SU-DHL-6 (cell line): ENCODE measurements around the gene KATNAL1.

Experiments
- H2AFZ ChIP-seq: fragments of 200-600 bp; sonication (generic); 2 replicates; pipeline ENCODE4 v1.6.1; 2014; ENCODE audit warnings: low read depth, mild to moderate bottlenecking, moderate library complexity, mixed read lengths, antibody characterized with exemption, low read length; ENCODE audit not compliant: severe bottlenecking
- H3F3A ChIP-seq: fragments of 200-600 bp; shearing (Covaris generic); 2 replicates; pipeline ENCODE4 v1.6.0; 2016; ENCODE audit warnings: antibody characterized with exemption, mild to moderate bottlenecking; ENCODE audit not compliant: insufficient read depth
- H3K27ac ChIP-seq: fragments of 200-600 bp; sonication (generic); 2 replicates; pipeline ENCODE4 v1.5.1; 2016; ENCODE audit warnings: low read depth, mild to moderate bottlenecking, low read length, moderate library complexity, mixed read lengths
- H3K27me3 ChIP-seq: fragments of 200-600 bp; sonication (generic), shearing (Covaris generic); 2 replicates; pipeline ENCODE4 v1.6.0; 2014; ENCODE audit warnings: mild to moderate bottlenecking, low read length
- H3K36me3 ChIP-seq: fragments of 200-600 bp; sonication (generic); 2 replicates; pipeline ENCODE4 v1.6.1; 2014; ENCODE audit warnings: mild to moderate bottlenecking, low read length, mixed read lengths
- H3K4me2 ChIP-seq: fragments of 300-600, 200-600 bp; shearing (Covaris generic), sonication (generic); 2 replicates; pipeline ENCODE4 v1.6.0; 2014; ENCODE audit warnings: low read length, low read depth, mild to moderate bottlenecking; ENCODE audit not compliant: poor library complexity, severe bottlenecking
- H3K4me3 ChIP-seq: fragments of 200-600 bp; sonication (generic); 2 replicates; pipeline ENCODE4 v1.5.1; 2014; ENCODE audit warnings: antibody characterized with exemption, low read length, mild to moderate bottlenecking, mixed read lengths; ENCODE audit not compliant: insufficient read depth, poor library complexity, severe bottlenecking
- H3K79me2 ChIP-seq: fragments of 200-600 bp; sonication (generic); 2 replicates; pipeline ENCODE4 v1.6.1; 2014; ENCODE audit warnings: mild to moderate bottlenecking, low read length, moderate library complexity; ENCODE audit not compliant: insufficient read depth
- H3K9ac ChIP-seq: fragments of 200-600 bp; sonication (generic); 2 replicates; pipeline ENCODE4 v1.7.0; 2014; ENCODE audit warnings: mild to moderate bottlenecking, low read length
- H3K9me2 ChIP-seq: fragments of 200-600 bp; sonication (generic); replicated peaks from 2 replicates; pipeline ENCODE4 v1.6.1; 2014; ENCODE audit warnings: low read length; ENCODE audit not compliant: insufficient read depth
- H3K9me3 ChIP-seq: fragments of 200-600 bp; sonication (generic); 2 replicates; pipeline ENCODE4 v1.6.1; 2014; ENCODE audit warnings: low read length, mixed read lengths; ENCODE audit not compliant: insufficient read depth
- H4K20me1 ChIP-seq: fragments of 200-600 bp; sonication (generic); 2 replicates; pipeline ENCODE4 v1.6.1; 2014; ENCODE audit warnings: low read depth, mild to moderate bottlenecking, antibody characterized with exemption, low read length, moderate library complexity, mixed read lengths
- CTCF ChIP-seq: fragments of 200-600 bp; sonication (generic); IDR thresholded peaks from one replicate; pipeline ENCODE4 v1.5.1; 2017; ENCODE audit warnings: antibody characterized with exemption, mild to moderate bottlenecking, low read length, moderate library complexity; ENCODE audit not compliant: insufficient read depth, poor library complexity, severe bottlenecking
- EZH2phosphoT487 ChIP-seq: fragments of 200-600 bp; sonication (generic), shearing (Covaris generic); conservative IDR thresholded peaks from 2 replicates; pipeline ENCODE4 v1.6.1; 2018; ENCODE audit warnings: mild to moderate bottlenecking, antibody characterized with exemption, low read length, moderate library complexity, mixed read lengths

KATNAL1 gene

GRCh38 chr13:30345426-30346100 is 38.2 kb upstream of the KATNAL1 start:
- no peak overlapping the region for H2AFZ ChIP-seq
- no peak overlapping the region for H3K9ac ChIP-seq
- no peaks in the 10 kb centered on the region for H3K27me3 ChIP-seq
- H3K27ac ChIP-seq, result no peak overlapping the region
- no peak for TF ChIP-seq CTCF
- no peak for TF ChIP-seq EZH2phosphoT487
- H3K79me2 ChIP-seq, result no peaks in the 10 kb centered on the region
- H3K9me2 ChIP-seq, result no peaks in the 10 kb centered on the region
- H3K36me3 ChIP-seq, result peaks cover 2% of the 10 kb centered on the region
- no peak overlapping the region for H3K4me2 ChIP-seq
- H4K20me1 ChIP-seq, result no peaks in the 10 kb centered on the region
- H3K9me3 ChIP-seq, result no peaks in the 10 kb centered on the region
- no peaks in the 10 kb centered on the region for H3F3A ChIP-seq
- H3K4me3 ChIP-seq, result no peak overlapping the region

GRCh38 chr13:30341815-30342570 is 34.6 kb upstream of the KATNAL1 start:
- Histone ChIP-seq H3K9ac (no peak overlapping the region), H3K36me3 (peaks cover 2% of the 10 kb centered on the region; the same call in 1 of the 2 replicates), H3F3A (no peaks in the 10 kb centered on the region), H3K9me3 (no peaks in the 10 kb centered on the region), H3K27ac (no peak overlapping the region), H3K4me2 (no peak overlapping the region), H3K9me2 (no peaks in the 10 kb centered on the region), H3K79me2 (no peaks in the 10 kb centered on the region), H2AFZ (no peak overlapping the region), H3K27me3 (no peaks in the 10 kb centered on the region), H3K4me3 (no peak overlapping the region), H4K20me1 (no peaks in the 10 kb centered on the region)
- no peak for TF ChIP-seq CTCF

GRCh38 chr13:30340331-30341250 is 33.2 kb upstream of the KATNAL1 start:
- no peaks in the 10 kb centered on the region for H3F3A ChIP-seq
- no peaks in the 10 kb centered on the region for H3K9me2 ChIP-seq
- no peak overlapping the region for H2AFZ ChIP-seq
- H3K36me3 ChIP-seq, result peaks cover 2% of the 10 kb centered on the region; the same call in 1 of the 2 replicates
- H3K9ac ChIP-seq, result no peak overlapping the region
- no peak overlapping the region for H3K27ac ChIP-seq
- no peaks in the 10 kb centered on the region for H3K9me3 ChIP-seq
- no peaks in the 10 kb centered on the region for H3K27me3 ChIP-seq
- H3K4me3 ChIP-seq, result no peak overlapping the region
- no peaks in the 10 kb centered on the region for H3K79me2 ChIP-seq
- H4K20me1 ChIP-seq, result no peaks in the 10 kb centered on the region
- no peak for TF ChIP-seq EZH2phosphoT487
- TF ChIP-seq CTCF, result no peak
- H3K4me2 ChIP-seq, result no peak overlapping the region
